ENCODE data around the gene RPTOR.

GRCh38 chr17:80890921-80891396, 346.3 kb downstream of the RPTOR start:
- TF ChIP-seq GATA3 (IDR thresholded peaks at IDR 0.05; ENCODE audit: low read depth, low read length), result no peak
- no peak for TF ChIP-seq GATA2 (IDR thresholded peaks at IDR 0.05; ENCODE audit: low read depth, low read length)
